ENCODE results near the gene ZNF385D.

Gene ZNF385D

GRCh38 chr3:21531909-21532308 is 219.1 kb downstream of the ZNF385D start:
- no peak for TF ChIP-seq CTCF (IDR thresholded peaks at IDR 0.05; ENCODE audit: low read depth, low read length)
- no peak overlapping the region for H3K4me3 ChIP-seq (ENCODE audit: low read depth, low read length)
- in situ Hi-C loops (cut with HindIII; ENCODE audit: low sequenced_read_pairs): no loop called here
- DNase-seq (ENCODE audit: low read depth, low spot score): no peak

- in situ Hi-C loops (cut with HindIII; ENCODE audit: low sequenced_read_pairs): no loop called here
- no peak for TF ChIP-seq CTCF (IDR thresholded peaks at IDR 0.05; ENCODE audit: low read depth, low read length)
- H3K4me3 ChIP-seq (ENCODE audit: low read depth, low read length): no peak overlapping the region
- no peak for DNase-seq (ENCODE audit: low read depth, low spot score)
Measured at GRCh38 chr3:21528291-21528995, 222.6 kb downstream of the ZNF385D start.

GRCh38 chr3:21526461-21526860 is 224.5 kb downstream of the ZNF385D start:
- H3K4me3 ChIP-seq (ENCODE audit: low read depth, low read length): no peak overlapping the region
- DNase-seq (ENCODE audit: low read depth, low spot score): no peak
- in situ Hi-C loops (cut with HindIII; ENCODE audit: low sequenced_read_pairs): no loop called here
- no peak for TF ChIP-seq CTCF (IDR thresholded peaks at IDR 0.05; ENCODE audit: low read depth, low read length)

- in situ Hi-C loops (cut with HindIII; ENCODE audit: low sequenced_read_pairs): no loop called here
- no peak overlapping the region for H3K4me3 ChIP-seq (ENCODE audit: low read depth, low read length)
- DNase-seq (ENCODE audit: low read depth, low spot score): peak; percentile 5
- no peak for TF ChIP-seq CTCF (IDR thresholded peaks at IDR 0.05; ENCODE audit: low read depth, low read length)
Measured at GRCh38 chr3:21524133-21524532, 226.9 kb downstream of the ZNF385D start.

- TF ChIP-seq CTCF (IDR thresholded peaks at IDR 0.05; ENCODE audit: low read depth, low read length): no peak
- no peak for DNase-seq (ENCODE audit: low read depth, low spot score)
- no peak overlapping the region for H3K4me3 ChIP-seq (ENCODE audit: low read depth, low read length)
- in situ Hi-C loops (cut with HindIII; ENCODE audit: low sequenced_read_pairs): no loop called here
Measured at GRCh38 chr3:21520106-21520963, 230.7 kb downstream of the ZNF385D start.

GRCh38 chr3:21517184-21517583 is 233.8 kb downstream of the ZNF385D start:
- in situ Hi-C loops (cut with HindIII; ENCODE audit: low sequenced_read_pairs): no loop called here
- no peak for TF ChIP-seq CTCF (IDR thresholded peaks at IDR 0.05; ENCODE audit: low read depth, low read length)

More at GRCh38 chr3:21517184-21517583, 233.8 kb downstream of the ZNF385D start:
- no peak overlapping the region for H3K4me3 ChIP-seq (ENCODE audit: low read depth, low read length)
- no peak for DNase-seq (ENCODE audit: low read depth, low spot score)
